Brain microvascular endothelial cell (primary cell): ENCODE data around the gene ANKRD40CL.
"Not testable (repeated sequence)": the region's sequence is repeated elsewhere in the genome, so short reads cannot be mapped to it uniquely, and the experiment has no call there.

Experiments used
- DNase-seq: peaks from one replicate; pipeline ENCODE4 v3.0.0-alpha.2; 2020
- H3K27ac ChIP-seq: fragments of 250-450 bp; sonication (Bioruptor Pico); 2 replicates; pipeline ENCODE4 v1.5.1; 2020; ENCODE audit warnings: mild to moderate bottlenecking, moderate library complexity
- H3K27me3 ChIP-seq: fragments of 250-450 bp; sonication (Bioruptor Pico); replicated peaks from 2 replicates; pipeline ENCODE4 v1.5.1; 2020; ENCODE audit warnings: mild to moderate bottlenecking
- H3K36me3 ChIP-seq: fragments of 250-450 bp; sonication (Bioruptor Pico); replicated peaks from 2 replicates; pipeline ENCODE4 v1.5.1; 2020; ENCODE audit warnings: mild to moderate bottlenecking
- H3K4me3 ChIP-seq: 2 replicates; pipeline ENCODE4 v1.5.1; 2011; ENCODE audit warnings: low read depth, mild to moderate bottlenecking, control low read depth, low read length, moderate library complexity
- CTCF ChIP-seq: IDR thresholded peaks from 2 replicates; pipeline ENCODE4 v1.5.1; 2011; ENCODE audit warnings: low read depth, mild to moderate bottlenecking, moderate library complexity, low read length, control low read depth, inconsistent platforms; ENCODE audit errors: missing control alignments
- in situ Hi-C: cut with HindIII; loops from 2 replicates; pipeline ENCODE4 v1.10.0; 2017; ENCODE audit warnings: low sequenced_read_pairs, low pct_ligation_motif_present

The ANKRD40CL gene

GRCh38 chr17:50731575-50732460 is 35.5 kb downstream of the ANKRD40CL start:
- Histone ChIP-seq H3K27ac (no peak overlapping the region), H3K4me3 (no peak overlapping the region), H3K36me3 (no peaks in the 10 kb centered on the region), H3K27me3 (no peaks in the 10 kb centered on the region)
- TF ChIP-seq CTCF, result no peak
- no peak for DNase-seq
- in situ Hi-C loops, result no loop called here

GRCh38 chr17:50728881-50729765 is 38.2 kb downstream of the ANKRD40CL start:
- in situ Hi-C loops, result no loop called here
- H3K27ac ChIP-seq, result no peak overlapping the region
- H3K36me3 ChIP-seq, result no peaks in the 10 kb centered on the region
- H3K27me3 ChIP-seq, result no peaks in the 10 kb centered on the region
- no peak for DNase-seq
- H3K4me3 ChIP-seq, result no peak overlapping the region
- TF ChIP-seq CTCF, result no peak

DNA sequence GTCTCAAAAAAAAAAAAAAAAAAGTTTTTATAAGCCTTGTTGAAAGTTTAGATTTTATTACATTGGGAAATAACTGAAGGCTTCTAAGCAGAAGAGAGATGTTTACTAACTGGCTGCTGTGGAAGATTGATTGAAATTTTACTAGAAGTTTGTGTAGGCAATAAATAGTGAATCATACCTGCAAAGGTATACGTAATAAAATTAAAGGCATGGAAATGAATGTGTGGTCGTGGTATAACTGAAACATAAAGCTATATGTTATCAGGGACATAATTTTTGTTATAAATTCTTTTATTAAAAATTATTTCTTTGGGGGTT is 39.2 kb downstream of the ANKRD40CL start:
- Histone ChIP-seq H3K36me3 (no peaks in the 10 kb centered on the region), H3K4me3 (no peak overlapping the region), H3K27ac (no peak overlapping the region), H3K27me3 (no peaks in the 10 kb centered on the region)
- TF ChIP-seq CTCF, result no peak
- no peak for DNase-seq
- in situ Hi-C loops, result no loop called here

DNA sequence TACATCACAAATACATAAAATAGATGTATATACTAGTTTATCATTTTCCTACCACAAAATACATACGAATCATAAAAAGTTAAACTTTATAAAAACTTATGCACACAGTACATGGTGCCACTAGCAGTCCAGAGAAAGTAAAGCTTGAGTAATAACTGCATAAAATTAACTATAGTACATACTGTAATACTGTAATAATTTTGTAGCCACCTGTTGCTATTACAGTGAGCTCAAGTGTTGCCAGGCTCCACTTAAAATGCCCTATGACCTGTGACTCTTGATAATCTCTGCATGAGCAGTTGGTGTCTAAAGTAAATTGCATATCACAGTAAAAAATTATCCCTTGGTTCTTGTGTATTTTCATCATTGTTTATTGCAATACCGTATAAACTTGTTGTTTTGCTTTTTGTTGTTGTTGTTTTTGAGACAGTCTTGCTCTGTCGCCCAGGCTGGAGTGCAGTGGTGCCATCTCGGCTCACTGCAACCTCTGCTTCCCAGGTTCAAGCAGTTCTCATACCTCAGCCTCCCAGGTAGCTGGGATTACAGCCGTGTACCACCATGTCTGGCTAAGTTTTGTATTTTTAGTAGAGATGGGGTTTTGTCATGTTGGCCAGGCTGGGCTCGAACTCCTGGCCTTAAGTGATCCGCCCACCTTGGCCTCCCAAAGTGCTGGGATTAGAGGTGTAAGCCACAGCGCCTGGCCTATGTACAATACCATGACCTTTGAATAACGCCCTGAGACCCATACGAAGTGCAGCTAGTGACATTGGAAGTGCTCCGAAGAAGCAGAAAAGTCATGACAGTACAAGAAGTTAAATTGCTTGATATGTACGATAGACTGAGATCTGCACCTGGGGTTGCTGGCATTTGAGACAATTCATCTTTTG is 41.3 kb downstream of the ANKRD40CL start:
- Histone ChIP-seq H3K36me3 (no peaks in the 10 kb centered on the region), H3K27me3 (no peaks in the 10 kb centered on the region)
- in situ Hi-C loops, result no loop called here

GRCh38 chr17:50724622-50725021 is 42.7 kb downstream of the ANKRD40CL start:
- H3K27me3 ChIP-seq, in situ Hi-C loops, H3K36me3 ChIP-seq, DNase-seq, H3K27ac ChIP-seq, H3K4me3 ChIP-seq: not testable (repeated sequence)

More for the DNA sequence above, 41.3 kb downstream of the ANKRD40CL start:
- no peak for TF ChIP-seq CTCF
- no peak for DNase-seq
- H3K27ac ChIP-seq, result no peak overlapping the region
- H3K4me3 ChIP-seq, result no peak overlapping the region
